Activated gamma-delta T cell (primary cell): ENCODE measurements around the gene DNAJC30.
"Not testable (repeated sequence)": the region's sequence is repeated elsewhere in the genome, so short reads cannot be mapped to it uniquely, and the experiment has no call there.

Experiments used
- DNase-seq: peaks from one replicate; lab custom pipeline; 2025; lab: John Stamatoyannopoulos, UW
- total RNA-seq, 2 donors: gene quantifications; one replicate each; lab custom pipeline; 2026; lab: John Stamatoyannopoulos, UW

Gene DNAJC30
- total RNA-seq: 8.9 to 9.1 reads per million in 2 donors

DNA sequence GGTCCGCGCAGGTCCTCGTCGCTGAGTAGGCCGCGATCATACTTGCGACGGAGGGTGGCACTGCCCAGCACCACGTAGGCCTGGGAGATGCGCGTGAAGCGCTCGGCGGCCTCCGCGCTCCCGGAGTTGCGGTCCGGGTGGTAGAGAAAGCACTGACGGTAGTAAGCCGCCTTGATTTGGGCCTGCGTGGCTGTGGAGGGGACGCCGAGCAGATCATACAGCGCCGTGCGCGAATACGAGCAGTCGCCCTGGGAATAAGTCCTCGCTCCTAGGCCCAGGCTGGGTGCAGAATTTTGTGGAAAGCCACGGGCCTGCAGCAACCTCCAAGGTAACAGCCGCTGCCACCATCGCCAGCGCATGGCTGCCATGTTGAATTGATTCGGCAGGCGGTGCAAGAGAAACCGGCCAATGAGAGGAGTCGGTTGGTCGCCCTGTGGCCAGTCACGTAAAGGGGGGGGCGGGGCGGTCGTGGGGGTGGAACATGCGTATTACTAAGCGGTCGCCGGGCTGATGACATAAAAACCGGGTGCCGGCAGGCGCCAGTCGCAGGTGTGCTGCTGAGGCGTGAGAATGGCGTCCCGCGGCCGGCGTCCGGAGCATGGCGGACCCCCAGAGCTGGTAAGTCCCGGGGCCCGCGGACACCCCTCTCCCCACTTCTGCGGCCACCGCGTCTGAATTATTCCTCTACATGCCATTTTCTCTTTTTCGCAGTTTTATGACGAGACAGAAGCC is at the start of gene DNAJC30, which contains the start of gene BUD23:
Gene DNAJC30, minus strand, starts transcription at position 398 of the 732 bp plus-strand sequence. Its CDS starts 30 bp downstream, at position 368.
Gene BUD23, plus strand, starts transcription at position 542 of the 732 bp plus-strand sequence. Its CDS starts 29 bp downstream, at position 571.
- peak; percentile 91 for DNase-seq

DNA sequence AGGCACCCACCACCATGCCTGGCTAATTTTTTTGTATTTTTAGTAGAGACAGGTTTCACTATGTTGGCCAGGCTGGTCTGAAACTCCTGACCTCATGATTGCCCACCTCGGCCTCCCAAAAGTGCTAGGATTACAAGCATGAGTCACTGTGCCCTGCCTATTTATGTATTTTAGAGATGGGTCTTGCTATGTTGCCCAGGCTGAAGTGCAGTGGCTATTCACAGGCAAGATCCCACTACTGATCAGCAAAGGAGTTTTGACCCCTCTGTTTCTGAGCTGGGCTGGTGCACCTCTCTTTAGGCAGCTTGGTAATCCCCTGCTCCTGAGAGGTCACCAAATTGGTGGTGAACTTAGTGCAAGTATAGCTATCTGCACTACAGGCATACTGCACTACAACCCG is 49.1 kb upstream of the DNAJC30 start:
- DNase-seq: no peak

- no peak for DNase-seq
Measured at GRCh38 chr7:73730485-73730884, 47.2 kb upstream of the DNAJC30 start.

GRCh38 chr7:73728551-73728950 is 45.3 kb upstream of the DNAJC30 start:
- no peak for DNase-seq

GRCh38 chr7:73727952-73728351 is 44.7 kb upstream of the DNAJC30 start:
- no peak for DNase-seq

DNA sequence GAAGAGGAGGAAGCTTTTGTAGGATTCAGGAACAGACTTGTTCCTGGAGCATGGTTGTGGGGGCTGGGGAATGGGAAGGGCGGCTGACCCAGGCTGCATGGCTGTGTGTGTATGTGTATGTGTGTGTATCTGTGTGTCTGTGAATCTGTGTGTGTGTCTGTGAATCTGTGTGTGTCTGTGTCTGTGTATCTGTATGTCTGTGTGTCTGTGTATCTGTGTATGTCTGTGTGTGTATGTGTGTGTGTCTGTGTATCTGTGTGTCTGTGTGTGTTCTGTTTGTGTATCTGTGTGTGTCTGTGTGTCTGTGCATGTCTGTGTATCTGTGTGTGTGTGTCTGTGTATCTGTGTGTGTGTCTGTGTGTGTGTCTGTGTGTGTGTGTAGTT is 42.8 kb upstream of the DNAJC30 start:
- no peak for DNase-seq

DNA sequence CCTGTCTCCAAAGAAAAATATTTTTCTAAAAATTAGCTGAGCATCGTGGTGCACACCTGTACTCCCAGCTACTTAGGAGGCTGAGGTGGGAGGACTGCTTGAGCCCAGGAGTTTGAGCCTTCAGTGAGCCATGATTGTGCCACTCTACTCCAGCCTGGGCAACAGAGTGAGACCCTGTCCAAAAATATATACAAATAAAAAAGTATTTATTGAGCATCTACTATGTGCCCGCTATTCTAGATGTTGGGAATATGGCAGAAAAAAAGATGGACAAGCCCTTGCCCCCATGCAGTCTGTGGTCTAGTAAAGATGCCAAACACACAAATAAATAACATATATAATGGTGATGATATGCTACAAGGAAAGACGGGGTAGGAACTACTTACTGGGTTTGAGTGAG is 40.6 kb upstream of the DNAJC30 start:
- DNase-seq: no peak

GRCh38 chr7:73722785-73723184 is 39.5 kb upstream of the DNAJC30 start:
- no peak for DNase-seq

- not testable (repeated sequence) for DNase-seq
Measured at GRCh38 chr7:73722182-73722581, 38.9 kb upstream of the DNAJC30 start.

GRCh38 chr7:73721377-73721817 is 38.1 kb upstream of the DNAJC30 start:
- DNase-seq: no peak

DNA sequence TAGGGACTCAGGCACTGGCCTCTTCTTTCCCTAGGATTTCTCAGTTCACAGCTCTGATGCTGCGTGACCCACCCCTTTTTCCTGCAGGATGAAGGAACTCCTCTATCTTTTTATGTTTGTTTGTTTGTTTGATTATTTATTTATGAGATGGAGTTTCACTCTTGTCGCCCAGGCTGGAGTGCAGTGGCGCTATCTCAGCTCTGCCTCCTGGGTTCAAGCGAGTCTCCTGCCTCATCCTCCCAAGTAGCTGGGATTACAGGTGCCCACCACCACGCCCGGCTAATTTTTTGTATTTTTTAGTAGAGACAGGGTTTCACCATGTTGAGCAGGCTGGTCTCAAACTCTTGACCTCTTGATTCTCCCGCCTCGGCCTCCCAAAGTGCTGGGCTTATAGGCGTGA is 37.2 kb upstream of the DNAJC30 start:
- DNase-seq: not testable (repeated sequence)

GRCh38 chr7:73719806-73720169 is 36.5 kb upstream of the DNAJC30 start:
- no peak for DNase-seq

- DNase-seq: peak; percentile 56
Measured at GRCh38 chr7:73718905-73719805, 35.9 kb upstream of the DNAJC30 start, which contains the start of gene STX1A. Gene STX1A (minus strand): TSS chr7:73719669. CDS start chr7:73719631, 38 bp downstream.

GRCh38 chr7:73718438-73718881 is 35.2 kb upstream of the DNAJC30 start:
- DNase-seq: no peak

GRCh38 chr7:73717991-73718405 is 34.7 kb upstream of the DNAJC30 start:
- DNase-seq: peak; percentile 31

- no peak for DNase-seq
Measured at GRCh38 chr7:73717025-73717807, 34.0 kb upstream of the DNAJC30 start.

DNA sequence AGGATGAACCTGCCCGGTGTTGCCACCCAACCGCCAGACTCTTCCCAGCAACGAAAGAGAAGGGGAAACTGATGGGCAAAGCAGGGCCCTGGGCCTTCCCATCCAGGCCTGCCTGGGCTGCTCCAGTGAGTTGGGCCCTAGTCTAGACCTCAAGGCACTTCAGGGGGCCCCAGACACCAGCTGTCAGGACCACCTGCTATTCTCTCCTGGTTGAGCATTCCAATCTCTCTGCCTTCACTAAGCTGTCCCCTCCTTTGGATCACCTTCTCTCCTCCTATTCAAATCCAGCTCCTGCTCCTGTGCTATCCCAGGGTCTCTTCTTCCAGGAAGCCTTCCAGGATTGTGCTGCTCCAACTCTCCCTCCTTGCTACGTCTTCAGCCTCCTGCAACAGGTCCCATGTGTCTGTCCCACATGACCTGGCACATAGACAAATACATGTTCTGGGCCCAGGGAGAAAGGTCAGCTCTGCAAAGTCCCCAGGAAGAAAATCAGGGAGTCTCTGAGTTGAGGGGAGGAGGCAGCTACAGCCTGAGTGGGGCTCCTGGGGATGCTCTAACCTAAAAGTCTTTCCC is 33.2 kb upstream of the DNAJC30 start:
- DNase-seq: no peak

GRCh38 chr7:73715648-73716317 is 32.5 kb upstream of the DNAJC30 start:
- no peak for DNase-seq

DNA sequence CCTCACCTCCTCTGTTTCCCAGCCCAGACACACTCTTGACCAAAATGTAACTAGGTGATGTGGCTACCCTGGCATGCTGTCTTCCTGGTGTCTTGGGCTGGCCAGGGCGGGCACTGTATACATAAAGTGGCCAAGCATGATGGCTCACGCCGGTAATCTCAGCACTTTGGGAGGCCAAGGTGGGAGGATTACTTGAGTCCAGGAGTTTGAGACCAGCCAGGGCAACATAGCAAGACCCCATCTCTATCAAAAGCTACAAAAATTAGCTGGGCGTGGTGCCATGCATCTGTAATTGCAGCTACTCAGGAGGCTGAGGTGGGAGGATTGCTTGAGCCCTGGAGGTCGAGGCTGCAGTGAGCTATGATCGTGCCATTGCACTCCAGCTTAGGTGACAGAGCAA is 30.1 kb upstream of the DNAJC30 start:
- DNase-seq: not testable (repeated sequence)

GRCh38 chr7:73712773-73713172 is 29.5 kb upstream of the DNAJC30 start:
- no peak for DNase-seq
